ENCODE measurements around the gene PRR23E.

DNA sequence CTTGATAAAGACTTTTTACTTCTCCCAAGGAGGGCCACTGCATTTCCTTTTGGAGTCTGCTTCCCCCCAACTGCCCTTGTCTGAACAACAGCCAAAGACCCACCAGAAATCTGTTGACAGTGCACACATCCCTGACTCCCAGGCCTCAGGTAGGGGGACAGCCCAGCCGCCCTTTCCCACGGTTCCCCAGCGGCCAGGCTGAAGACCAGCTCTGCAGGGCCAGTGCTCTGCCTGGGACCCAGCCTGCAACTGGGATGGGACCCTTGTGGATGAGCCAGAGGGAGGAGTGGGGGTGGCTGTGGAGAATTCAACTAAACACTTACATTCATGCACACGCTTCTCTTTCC lies 8.1 kb upstream of the PRR23E start:
- TF ChIP-seq, protein P1, sequence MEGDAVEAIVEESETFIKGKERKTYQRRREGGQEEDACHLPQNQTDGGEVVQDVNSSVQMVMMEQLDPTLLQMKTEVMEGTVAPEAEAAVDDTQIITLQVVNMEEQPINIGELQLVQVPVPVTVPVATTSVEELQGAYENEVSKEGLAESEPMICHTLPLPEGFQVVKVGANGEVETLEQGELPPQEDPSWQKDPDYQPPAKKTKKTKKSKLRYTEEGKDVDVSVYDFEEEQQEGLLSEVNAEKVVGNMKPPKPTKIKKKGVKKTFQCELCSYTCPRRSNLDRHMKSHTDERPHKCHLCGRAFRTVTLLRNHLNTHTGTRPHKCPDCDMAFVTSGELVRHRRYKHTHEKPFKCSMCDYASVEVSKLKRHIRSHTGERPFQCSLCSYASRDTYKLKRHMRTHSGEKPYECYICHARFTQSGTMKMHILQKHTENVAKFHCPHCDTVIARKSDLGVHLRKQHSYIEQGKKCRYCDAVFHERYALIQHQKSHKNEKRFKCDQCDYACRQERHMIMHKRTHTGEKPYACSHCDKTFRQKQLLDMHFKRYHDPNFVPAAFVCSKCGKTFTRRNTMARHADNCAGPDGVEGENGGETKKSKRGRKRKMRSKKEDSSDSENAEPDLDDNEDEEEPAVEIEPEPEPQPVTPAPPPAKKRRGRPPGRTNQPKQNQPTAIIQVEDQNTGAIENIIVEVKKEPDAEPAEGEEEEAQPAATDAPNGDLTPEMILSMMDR (IDR thresholded peaks at IDR 0.05) = no peak
- TF ChIP-seq REST (IDR thresholded peaks at IDR 0.05; ENCODE audit: insufficient read depth in 1 of 2, low read depth in 2 of 2, low read length in 1 of 2) = no peak
- no peak for TF ChIP-seq SIN3A (IDR thresholded peaks at IDR 0.05; ENCODE audit: borderline replicate concordance, insufficient read depth, low read depth, low read length)

Data from Panc1 (cell line).